ENCODE measurements around the gene CACNA2D4. TPM values are rescaled to one million over a fixed set of nuclear protein-coding genes. Genes with fewer than 3 reads are reported as not detected.
A peak's percentile ranks its signal among the peaks of the same experiment; 100 is the strongest.

CACNA2D4 gene
- total and polyA plus RNA-seq, 8 donors: 1.5 to 6.5 (median 1.9) TPM

GRCh38 chr12:1939801-1940607 lies 21.6 kb upstream of the CACNA2D4 start:
- intact Hi-C loops (cut with DNase I): loop anchor here (5.0 to 10.0 kb wide), 4 partner anchors 143 to 305 kb away; no protein-coding TSS in a partner anchor
- peak; percentile 91 to 100 for TF ChIP-seq CTCF (IDR thresholded peaks at IDR 0.05)
- H3K4me1 ChIP-seq: peaks cover 0 to 8% of the 10 kb centered on the region in 2 donors
- DNase-seq (peak; percentile 83 to 96 (median 88)), ATAC-seq (peak; percentile 76)
- H3K9me3 ChIP-seq: no peaks in the 10 kb centered on the region
- H3K27me3 ChIP-seq: no peaks in the 10 kb centered on the region
- no peak overlapping the region for H3K4me3 ChIP-seq
- no peak overlapping the region for H3K27ac ChIP-seq
- H3K36me3 ChIP-seq: peaks cover 0 to 30% of the 10 kb centered on the region in 2 donors

- Histone ChIP-seq H3K36me3 (peaks cover 0 to 30% of the 10 kb centered on the region in 2 donors), H3K27ac (no peak overlapping the region), H3K4me3 (no peak overlapping the region), H3K27me3 (no peaks in the 10 kb centered on the region), H3K9me3 (no peaks in the 10 kb centered on the region), H3K4me1 (peaks cover 0 to 8% of the 10 kb centered on the region in 2 donors)
- TF ChIP-seq CTCF (IDR thresholded peaks at IDR 0.05): no peak
- ATAC-seq (no peak), DNase-seq (no peak)
- intact Hi-C loops (cut with DNase I): loop anchor here (5.0 to 10.0 kb wide), 4 partner anchors 142 to 305 kb away; no protein-coding TSS in a partner anchor
Measured at GRCh38 chr12:1939331-1939730, 20.9 kb upstream of the CACNA2D4 start.

- DNase-seq: no peak
- no peak for ATAC-seq
- H3K27ac ChIP-seq: peak overlapping the region; percentile 11 to 28
- peaks cover 0 to 8% of the 10 kb centered on the region in 2 donors for H3K4me1 ChIP-seq
- no peak for TF ChIP-seq CTCF (IDR thresholded peaks at IDR 0.05)
- H3K9me3 ChIP-seq: no peaks in the 10 kb centered on the region
- H3K4me3 ChIP-seq: no peak overlapping the region
- no peaks in the 10 kb centered on the region for H3K27me3 ChIP-seq
- intact Hi-C loops (cut with DNase I): loop anchor here (5.0 to 10.0 kb wide), 4 partner anchors 140 to 303 kb away; no protein-coding TSS in a partner anchor
- H3K36me3 ChIP-seq: peaks cover 0 to 30% of the 10 kb centered on the region in 2 donors
Measured at GRCh38 chr12:1937481-1938224, 19.2 kb upstream of the CACNA2D4 start.

GRCh38 chr12:1936406-1937320 lies 18.2 kb upstream of the CACNA2D4 start:
- Histone ChIP-seq H3K27me3 (peaks cover 0 to 5% of the 10 kb centered on the region in 2 donors), H3K9me3 (no peaks in the 10 kb centered on the region), H3K36me3 (peaks cover 0 to 28% of the 10 kb centered on the region in 2 donors), H3K4me1 (peaks cover 0 to 8% of the 10 kb centered on the region in 2 donors), H3K27ac (peak overlapping the region; percentile 11 to 62), H3K4me3 (no peak overlapping the region)
- peak in 2 of 4 donors; percentile 64 to 74 for DNase-seq
- no peak for TF ChIP-seq CTCF (IDR thresholded peaks at IDR 0.05)
- intact Hi-C loops (cut with DNase I): loop anchor here (5.0 to 10.0 kb wide), 4 partner anchors 139 to 302 kb away; no protein-coding TSS in a partner anchor
- peak; percentile 88 for ATAC-seq
